Right cardiac atrium (tissue), 5 donors: ENCODE data around the gene GP9. TPM values are rescaled to one million over a fixed set of nuclear protein-coding genes. Genes with fewer than 3 reads are reported as not detected.

Experiments
- ATAC-seq, 2 donors: fragments of 200-7000 bp; cut with Tn5 transposase; one replicate each; pipeline versions ENCODE4 v1.8.0 to v1.9.1; 2020; ENCODE audit warnings: moderate library complexity in 2 of 2, mild to moderate bottlenecking in 1 of 2
- DNase-seq, 3 donors: peaks; one replicate each; pipeline ENCODE4 v3.0.0-alpha.2; 2020
- H3K27ac ChIP-seq: one replicate; pipeline ENCODE4 v1.5.1; 2013; ENCODE audit warnings: mild to moderate bottlenecking, low read length, control low read depth, moderate library complexity
- H3K27me3 ChIP-seq: one replicate; pipeline ENCODE4 v1.6.1; 2013; ENCODE audit not compliant: control insufficient read depth, insufficient read depth
- H3K4me1 ChIP-seq: one replicate; pipeline ENCODE4 v1.6.1; 2013; ENCODE audit warnings: low read length; ENCODE audit not compliant: control insufficient read depth, insufficient read depth
- H3K4me3 ChIP-seq: one replicate; pipeline ENCODE4 v1.5.1; 2013; ENCODE audit warnings: low read length, control low read depth
- H3K9me3 ChIP-seq: one replicate; pipeline ENCODE4 v1.6.1; 2013; ENCODE audit warnings: low read length; ENCODE audit not compliant: control insufficient read depth
- WGBS: extraction: QIAGEN DNeasy Blood & Tissue Kit; methylation state at CpG from one replicate; pipeline ENCODE4 v1.1.7; 2013; 5-methylcytosine and 5-hydroxymethylcytosine counted together
- intact Hi-C, 4 donors: fragments of 100-400 bp; cut with DNase I; formaldehyde crosslinking; loops; one replicate each; pipeline versions ENCODE4 v1.11.0 to v1.14.0; 2022 to 2023
- long read RNA-seq, 4 donors: library from polyadenylated mRNA; unstranded; transcript quantifications; one replicate each; pipeline ENCODE4 v2.0.0, GENCODE V29; 2020 to 2021
- polyA plus RNA-seq: library from polyadenylated mRNA; stranded (reverse); fragments of 200-250 nt; gene quantifications from one replicate; pipeline ENCODE4 v1.2.3, GENCODE V29; 2013
- total RNA-seq, 4 donors: library from RNA; stranded (reverse); fragmentation: NEBNext Ultra II Directional; extraction: Animal tissue kit (Norgen Biotek cat#: 25700); gene quantifications; one replicate each; pipeline ENCODE4 v1.2.1, GENCODE V29; 2021
- donor health status: healthy with polysubstance abuse.
- donor health status: DM: no; HTN: yes; CAD: no.
- donor health status: DM: no; HTN: no; CAD: no.
- donor health status: DM: no; HTN: yes; CAD: no; lungs with severe emphysema.
- donor health status: DM: yes; HTN: yes; CAD: no.

GP9 gene
- total RNA-seq, result not detected
- not detected for polyA plus RNA-seq
- long read RNA-seq, donor 1, result 0 reads
- long read RNA-seq, donor 2, result 0 reads
- long read RNA-seq, donor 3, result 0 reads
- long read RNA-seq, donor 4, result 0 reads

DNA sequence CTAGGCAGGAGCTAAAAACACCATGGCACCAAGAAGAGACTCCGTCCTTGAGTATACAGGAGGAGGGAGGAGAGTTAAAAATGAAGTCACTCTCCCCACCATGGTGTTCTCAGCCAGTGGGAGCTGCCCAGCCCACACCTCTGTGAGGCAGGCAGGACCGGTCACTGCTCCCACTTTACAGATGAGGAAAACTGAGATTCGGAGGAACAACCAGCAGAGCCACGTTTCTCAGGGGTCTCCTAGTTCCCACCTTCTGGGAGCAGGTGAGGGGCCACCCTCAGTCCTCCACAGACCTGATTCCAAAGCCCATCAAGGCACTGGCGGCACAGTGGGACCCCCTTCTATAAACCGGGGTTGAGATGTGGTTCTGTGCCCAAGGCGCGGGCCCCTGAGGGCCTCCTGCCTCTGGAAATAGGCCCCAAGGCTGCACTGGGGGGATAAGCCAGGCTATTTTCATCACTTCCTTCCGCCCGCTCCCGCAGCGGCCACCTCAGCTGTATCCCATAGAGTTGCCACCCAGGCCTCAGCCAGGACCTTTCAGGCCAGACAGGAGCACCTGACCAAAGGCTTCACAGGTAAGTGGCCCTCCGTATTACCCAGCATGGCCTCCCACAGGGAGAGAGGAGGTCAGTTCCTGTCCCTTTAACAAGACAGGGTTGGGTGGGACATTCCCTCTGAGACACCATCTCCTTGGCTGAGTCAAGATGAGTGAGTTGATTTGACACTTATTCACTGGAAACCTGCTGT is at the start of gene GP9:
Gene GP9 (plus strand): TSS at position 504 of the 747 bp plus-strand sequence. CDS start 961 bp downstream, outside the sequence.
- H3K27ac ChIP-seq, result no peak within 1 kb of the TSS

DNA sequence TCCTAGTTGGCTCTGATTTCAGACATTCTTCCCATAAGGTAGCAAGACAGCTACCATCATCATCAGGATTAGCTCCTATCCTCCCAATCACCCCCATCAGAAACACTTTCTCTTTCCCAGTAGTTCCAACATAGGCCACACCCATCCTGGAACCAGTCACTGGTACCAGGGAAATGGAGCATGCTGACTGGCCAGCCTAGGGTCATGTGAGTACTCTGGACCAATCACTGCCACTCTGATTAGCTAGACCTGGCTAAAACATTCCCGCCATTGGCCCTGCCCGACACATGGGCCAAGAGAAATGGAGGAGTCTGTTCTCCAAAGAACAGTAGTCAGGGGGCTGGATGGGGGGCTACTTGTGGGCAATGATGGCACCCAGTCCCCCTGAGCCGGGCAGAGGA is 47.1 kb upstream of the GP9 start:
- 96% methylated on average over 3 of the region's 3 CpGs for WGBS
- ATAC-seq (no peak), DNase-seq (no peak)
- Histone ChIP-seq H3K4me3 (no peak overlapping the region), H3K27me3 (no peaks in the 10 kb centered on the region), H3K27ac (no peak overlapping the region), H3K9me3 (no peaks in the 10 kb centered on the region), H3K4me1 (peaks cover 13% of the 10 kb centered on the region)
- intact Hi-C loops, result no loop called here

More for the DNA sequence above, at the start of gene GP9:
- WGBS, result 71% methylated on average over 13 of the region's 13 CpGs
- H3K27me3 ChIP-seq, result no peaks in the 10 kb centered on the region
- no peaks in the 10 kb centered on the region for H3K4me1 ChIP-seq
- DNase-seq (no peak), ATAC-seq (no peak)
- H3K9me3 ChIP-seq, result no peaks in the 10 kb centered on the region
- H3K4me3 ChIP-seq, result no peak within 1 kb of the TSS
- intact Hi-C loops, result no loop called here

DNA sequence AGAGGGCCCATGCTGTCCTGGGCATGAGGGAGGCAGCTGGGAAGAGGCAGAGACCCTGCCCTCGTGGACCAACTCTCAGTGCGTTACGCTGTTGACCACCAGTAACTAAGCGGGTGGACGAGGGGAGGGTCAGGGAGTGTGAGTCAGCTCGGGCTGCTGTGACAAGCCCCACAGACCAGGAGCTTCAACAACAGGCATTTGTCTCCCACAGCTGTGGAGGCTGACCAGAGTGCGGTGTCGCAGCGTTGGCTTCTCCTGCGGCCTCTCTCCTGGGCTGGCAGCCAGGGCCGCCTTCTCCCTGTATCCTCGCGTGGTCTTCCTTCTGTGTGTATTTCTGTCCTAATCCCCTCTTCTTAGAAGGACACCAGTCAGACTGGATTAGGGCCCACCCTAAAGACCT is 46.4 kb upstream of the GP9 start:
- Histone ChIP-seq H3K9me3 (no peaks in the 10 kb centered on the region), H3K4me3 (no peak overlapping the region), H3K27ac (no peak overlapping the region), H3K4me1 (peaks cover 13% of the 10 kb centered on the region), H3K27me3 (no peaks in the 10 kb centered on the region)
- intact Hi-C loops, result no loop called here
- peak in 2 of 3 donors; percentile 48 to 75 for DNase-seq
- WGBS, result 44% methylated on average over 13 of the region's 13 CpGs
- ATAC-seq, result peak in 1 of 2 donors; percentile 6

DNA sequence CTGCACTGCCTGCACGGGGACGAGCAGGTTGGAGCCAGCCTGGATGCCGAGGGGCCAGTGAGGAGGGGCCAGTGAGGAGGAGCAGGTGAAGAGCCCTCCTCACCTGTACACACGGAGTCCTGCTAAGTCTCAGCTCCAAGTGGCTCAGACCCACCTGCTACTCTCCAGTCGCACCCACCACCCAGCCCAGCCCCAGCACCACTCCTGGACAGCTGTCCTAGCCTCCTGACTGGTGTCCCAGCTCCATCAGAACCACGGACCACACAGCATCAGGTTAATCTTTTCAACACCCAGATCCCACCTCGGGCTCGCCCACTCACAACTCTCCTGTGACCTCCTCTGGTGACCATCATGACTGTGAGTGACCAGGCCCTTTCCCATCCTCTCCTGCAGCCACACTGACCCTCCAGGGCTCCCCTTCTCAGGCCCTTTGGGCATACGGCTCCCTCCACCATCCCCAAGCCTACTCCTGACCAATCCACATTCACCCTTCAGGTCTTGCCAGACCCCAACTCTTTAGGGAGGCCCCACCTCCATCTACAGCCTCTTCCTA is 45.7 kb upstream of the GP9 start:
- ATAC-seq (no peak), DNase-seq (no peak)
- WGBS, result 92% methylated on average over 9 of the region's 9 CpGs
- Histone ChIP-seq H3K4me3 (no peak overlapping the region), H3K27me3 (no peaks in the 10 kb centered on the region), H3K9me3 (no peaks in the 10 kb centered on the region), H3K27ac (peak overlapping the region; percentile 70), H3K4me1 (peaks cover 13% of the 10 kb centered on the region)
- intact Hi-C loops, result no loop called here

DNA sequence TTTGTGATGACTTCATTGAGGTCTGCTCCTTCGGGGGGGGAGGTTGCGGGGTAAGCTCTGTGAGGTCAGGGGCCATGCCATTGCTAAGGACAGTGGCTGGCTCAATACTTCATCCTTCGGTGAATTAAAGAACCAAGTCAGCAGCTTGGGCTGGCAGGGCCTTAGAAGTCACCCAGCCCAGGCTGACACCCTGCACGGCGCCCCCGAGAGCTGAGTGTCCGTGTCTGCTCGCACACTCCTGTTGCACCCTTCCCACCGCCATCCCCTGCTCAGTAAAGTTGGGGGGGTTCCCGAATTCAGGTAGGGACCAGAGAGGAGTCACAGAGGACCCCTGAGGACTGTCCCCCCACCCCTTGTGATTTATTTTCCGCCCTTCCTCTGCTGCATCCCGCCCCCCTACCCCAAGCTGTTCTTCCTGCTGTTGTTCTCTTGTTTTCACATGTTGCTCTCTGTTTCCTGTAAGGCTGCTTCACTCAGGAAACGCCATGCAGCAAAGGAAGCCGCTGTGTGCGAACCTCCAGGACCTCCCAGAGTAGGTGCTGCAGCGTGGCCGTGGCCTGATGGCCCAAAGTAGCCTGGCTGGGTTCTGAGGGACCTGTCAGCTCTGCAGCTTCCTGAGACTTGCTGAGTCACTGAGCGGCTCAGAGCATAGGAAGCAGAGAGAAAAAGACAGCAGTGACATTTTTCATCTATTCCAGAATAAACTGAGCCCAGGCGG is 45.0 kb upstream of the GP9 start:
- Histone ChIP-seq H3K4me3 (no peak overlapping the region), H3K4me1 (peaks cover 13% of the 10 kb centered on the region), H3K27ac (peak overlapping the region; percentile 79), H3K27me3 (no peaks in the 10 kb centered on the region), H3K9me3 (no peaks in the 10 kb centered on the region)
- intact Hi-C loops, result no loop called here
- peak; percentile 30 to 74 for ATAC-seq
- peak; percentile 59 to 80 (median 77) for DNase-seq
- 66% methylated on average over 19 of the region's 19 CpGs for WGBS

DNA sequence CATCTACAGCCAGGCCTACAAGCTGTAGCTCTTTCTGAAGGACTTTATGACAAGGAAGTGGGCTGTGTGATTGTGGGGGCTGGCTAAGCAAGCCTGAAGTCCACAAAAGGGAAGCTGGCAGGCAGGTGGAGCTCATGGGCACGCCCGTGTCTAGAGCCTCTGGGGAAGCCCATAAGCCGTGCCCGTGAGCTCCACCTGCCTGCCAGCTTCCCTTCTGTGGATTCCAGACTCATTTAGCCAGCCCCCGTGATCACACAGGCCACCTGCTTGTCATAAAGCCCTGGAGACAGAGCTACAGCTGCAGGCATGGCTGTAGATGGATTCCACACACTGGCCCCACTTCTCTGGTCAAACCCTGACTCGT is 44.2 kb upstream of the GP9 start:
- H3K4me1 ChIP-seq, result peaks cover 13% of the 10 kb centered on the region
- H3K27me3 ChIP-seq, result no peaks in the 10 kb centered on the region
- DNase-seq (peak in 1 of 3 donors; percentile 64), ATAC-seq (no peak)
- no peak overlapping the region for H3K4me3 ChIP-seq
- H3K27ac ChIP-seq, result peak overlapping the region; percentile 79
- WGBS, result 52% methylated on average over 6 of the region's 6 CpGs
- intact Hi-C loops, result no loop called here
- H3K9me3 ChIP-seq, result no peaks in the 10 kb centered on the region

DNA sequence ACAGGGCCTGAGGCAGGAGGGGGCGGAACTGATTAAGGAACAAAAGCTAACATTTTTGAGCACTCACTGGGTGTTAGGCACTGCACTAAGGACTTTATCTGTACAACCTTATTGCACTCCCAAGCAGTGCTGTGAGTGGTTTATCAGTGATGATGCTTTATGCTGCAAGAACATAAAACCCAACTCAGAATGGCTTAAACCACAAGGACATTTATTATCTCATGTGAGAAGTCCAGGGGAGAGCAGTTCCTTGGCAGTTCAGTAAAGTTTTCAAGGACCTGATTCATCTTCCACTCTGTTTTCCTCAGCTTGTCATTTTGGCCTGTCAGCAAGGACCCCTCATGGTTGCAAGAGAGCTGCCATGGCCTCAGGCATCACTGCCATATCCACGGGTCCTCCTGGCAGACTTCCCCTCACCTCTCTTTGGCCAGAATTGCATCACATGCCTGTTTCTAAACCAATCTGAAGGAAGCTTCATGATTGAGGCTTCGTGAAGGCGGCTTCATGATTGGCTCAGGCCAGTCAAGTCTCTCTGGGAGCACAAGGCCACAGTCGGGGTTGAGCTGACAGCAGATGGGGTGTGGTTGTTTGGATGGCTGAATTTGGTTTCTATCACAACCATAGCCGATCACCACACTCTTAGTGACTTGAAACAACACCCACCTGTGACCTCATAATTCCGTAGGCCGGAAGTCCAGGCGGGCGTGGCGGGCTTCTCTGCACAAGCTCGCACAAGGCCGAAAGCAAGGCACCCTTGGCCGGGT is 43.7 kb upstream of the GP9 start:
- H3K4me1 ChIP-seq, result peaks cover 13% of the 10 kb centered on the region
- intact Hi-C loops, result no loop called here
- H3K9me3 ChIP-seq, result no peaks in the 10 kb centered on the region
- WGBS, result 54% methylated on average over 14 of the region's 14 CpGs
- DNase-seq (peak; percentile 76 to 85 (median 84)), ATAC-seq (peak; percentile 54 to 75)
- H3K4me3 ChIP-seq, result no peak overlapping the region
- H3K27ac ChIP-seq, result peak overlapping the region; percentile 79
- no peaks in the 10 kb centered on the region for H3K27me3 ChIP-seq

DNA sequence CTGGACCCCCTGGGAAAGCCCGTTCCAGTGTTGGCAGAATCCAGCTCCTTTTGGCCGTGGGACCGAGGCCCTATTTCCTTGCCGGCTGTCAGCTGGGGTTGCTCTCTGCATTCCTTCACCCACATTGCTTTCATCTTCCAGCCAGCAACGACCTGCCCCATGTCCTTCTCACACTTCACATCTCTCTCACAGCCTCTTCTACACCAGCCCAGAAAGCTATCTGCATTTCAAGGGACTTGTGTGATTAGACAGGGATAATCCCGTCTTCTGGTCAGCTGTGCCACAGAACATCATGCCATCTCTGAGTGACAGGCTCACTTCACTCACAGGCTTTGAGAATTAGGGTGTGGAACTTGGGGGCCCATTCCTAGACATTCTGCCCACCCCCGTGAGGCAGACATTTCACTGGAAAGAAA is 43.1 kb upstream of the GP9 start:
- H3K4me3 ChIP-seq, result no peak overlapping the region
- H3K4me1 ChIP-seq, result peaks cover 13% of the 10 kb centered on the region
- no peak for DNase-seq
- WGBS, result 27% methylated on average over 7 of the region's 7 CpGs
- peak overlapping the region; percentile 75 for H3K27ac ChIP-seq
- no peaks in the 10 kb centered on the region for H3K27me3 ChIP-seq
- ATAC-seq, result no peak
- no peaks in the 10 kb centered on the region for H3K9me3 ChIP-seq
- intact Hi-C loops, result no loop called here

DNA sequence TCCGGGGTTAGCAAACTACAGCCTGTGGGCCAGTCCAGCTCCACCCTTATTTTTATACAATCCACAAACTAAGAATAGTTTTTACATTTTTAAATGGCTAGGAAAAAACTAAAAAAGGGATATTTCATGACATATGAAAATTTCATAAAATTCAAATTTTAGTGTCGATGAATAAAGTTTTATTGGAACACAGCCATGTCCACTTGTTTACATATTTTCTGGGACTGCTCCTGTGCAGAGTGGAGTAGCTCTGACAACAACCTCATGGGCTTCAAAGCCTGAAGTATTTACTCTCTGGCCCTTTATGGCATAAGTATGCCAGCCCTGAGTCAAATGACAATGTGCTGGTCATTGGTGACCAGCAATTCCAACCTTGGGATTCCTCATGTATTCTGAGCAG is 42.3 kb upstream of the GP9 start:
- H3K27me3 ChIP-seq, result no peaks in the 10 kb centered on the region
- DNase-seq (no peak), ATAC-seq (no peak)
- H3K27ac ChIP-seq, result no peak overlapping the region
- no peaks in the 10 kb centered on the region for H3K9me3 ChIP-seq
- H3K4me3 ChIP-seq, result no peak overlapping the region
- WGBS, result 71% methylated on average over 2 of the region's 2 CpGs
- peaks cover 13% of the 10 kb centered on the region for H3K4me1 ChIP-seq
- intact Hi-C loops, result no loop called here

DNA sequence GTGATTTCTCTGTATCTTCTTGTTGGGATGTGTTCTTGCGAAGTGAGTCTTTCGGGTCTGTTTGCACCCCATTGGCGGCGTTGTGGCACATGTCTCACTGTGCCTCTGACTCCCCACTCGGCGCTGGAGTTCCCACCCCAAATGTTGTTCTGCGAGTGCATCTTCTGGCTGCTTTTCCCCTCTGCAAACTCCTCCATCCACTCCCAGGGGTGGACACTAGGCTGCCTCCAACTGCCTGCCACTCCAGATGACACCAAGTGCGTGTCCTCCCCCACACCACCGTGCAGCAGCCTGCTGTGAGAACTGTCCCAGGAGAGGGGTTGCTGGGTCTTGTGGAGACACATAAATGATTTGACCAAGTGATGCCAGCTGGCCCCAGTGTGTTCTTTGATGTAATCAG is 41.8 kb upstream of the GP9 start:
- DNase-seq (no peak), ATAC-seq (no peak)
- WGBS, result 80% methylated on average over 9 of the region's 9 CpGs
- no peaks in the 10 kb centered on the region for H3K27me3 ChIP-seq
- H3K9me3 ChIP-seq, result no peaks in the 10 kb centered on the region
- no peak overlapping the region for H3K4me3 ChIP-seq
- H3K4me1 ChIP-seq, result peaks cover 11% of the 10 kb centered on the region
- intact Hi-C loops, result no loop called here
- no peak overlapping the region for H3K27ac ChIP-seq
